SW 1271 (cell line): ENCODE results near the gene KRTAP27-1.

Experiments used
- DNase-seq, 2 experiments: peaks; one replicate each; lab custom pipeline; 2025; lab: John Stamatoyannopoulos, UW

KRTAP27-1 gene

GRCh38 chr21:30289215-30289614, 48.3 kb downstream of the KRTAP27-1 start, which contains the start of gene KRTAP25-1:
Gene KRTAP25-1, minus strand, starts transcription at chr21:30289514. Its CDS starts 24 bp downstream, at chr21:30289490.
- DNase-seq, result no peak
